Body of pancreas (tissue), 4 donors: ENCODE results near the gene PPIC.

Experiments
- POLR2A ChIP-seq, 3 donors: fragments of 450-650 bp; IDR thresholded peaks; one replicate each; pipeline ENCODE4 v1.6.1; 2016; ENCODE audit warnings: antibody characterized with exemption in 3 of 3, mild to moderate bottlenecking in 2 of 3
- TF ChIP-seq, protein P1 (sequence below), 7 experiments: fragments of 450-650 bp in 4 of 7; fragments of 200-600 bp in 3 of 7; sonication (generic) in 3 of 7; IDR thresholded peaks; one replicate each; pipeline ENCODE4 v1.5.1; 2016 to 2019; ENCODE audit warnings: antibody characterized with exemption in 7 of 7

GRCh38 chr5:122981846-122982245, 54.7 kb downstream of the PPIC start:
- TF ChIP-seq, protein P1, sequence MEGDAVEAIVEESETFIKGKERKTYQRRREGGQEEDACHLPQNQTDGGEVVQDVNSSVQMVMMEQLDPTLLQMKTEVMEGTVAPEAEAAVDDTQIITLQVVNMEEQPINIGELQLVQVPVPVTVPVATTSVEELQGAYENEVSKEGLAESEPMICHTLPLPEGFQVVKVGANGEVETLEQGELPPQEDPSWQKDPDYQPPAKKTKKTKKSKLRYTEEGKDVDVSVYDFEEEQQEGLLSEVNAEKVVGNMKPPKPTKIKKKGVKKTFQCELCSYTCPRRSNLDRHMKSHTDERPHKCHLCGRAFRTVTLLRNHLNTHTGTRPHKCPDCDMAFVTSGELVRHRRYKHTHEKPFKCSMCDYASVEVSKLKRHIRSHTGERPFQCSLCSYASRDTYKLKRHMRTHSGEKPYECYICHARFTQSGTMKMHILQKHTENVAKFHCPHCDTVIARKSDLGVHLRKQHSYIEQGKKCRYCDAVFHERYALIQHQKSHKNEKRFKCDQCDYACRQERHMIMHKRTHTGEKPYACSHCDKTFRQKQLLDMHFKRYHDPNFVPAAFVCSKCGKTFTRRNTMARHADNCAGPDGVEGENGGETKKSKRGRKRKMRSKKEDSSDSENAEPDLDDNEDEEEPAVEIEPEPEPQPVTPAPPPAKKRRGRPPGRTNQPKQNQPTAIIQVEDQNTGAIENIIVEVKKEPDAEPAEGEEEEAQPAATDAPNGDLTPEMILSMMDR (IDR thresholded peaks at IDR 0.05), result no peak
- TF ChIP-seq POLR2A (IDR thresholded peaks at IDR 0.05), result no peak
